ENCODE data around the gene HSF2BP.
"Not testable (repeated sequence)": the region's sequence is repeated elsewhere in the genome, so short reads cannot be mapped to it uniquely, and the experiment has no call there.

The HSF2BP gene

DNA sequence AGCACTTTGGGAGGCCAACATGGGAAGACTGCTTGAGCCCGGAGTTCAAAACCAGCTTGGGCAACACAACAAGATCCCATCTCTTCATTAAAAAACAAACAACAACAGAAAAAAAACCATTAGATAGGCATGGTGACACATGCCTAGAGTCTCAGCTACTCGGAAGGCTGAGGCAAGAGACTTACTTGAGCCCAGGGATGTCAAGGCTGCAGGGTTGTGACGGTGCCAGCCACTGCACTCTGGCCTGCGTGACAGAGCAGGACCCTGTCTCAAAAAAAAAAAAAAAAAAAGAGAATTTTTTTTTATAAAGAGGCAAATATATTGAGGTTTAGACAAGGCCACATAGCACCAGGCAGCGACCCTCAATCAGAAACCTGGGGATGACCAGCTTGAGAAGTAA lies 62.7 kb downstream of the HSF2BP start:
- DNase-seq = no peak

DNA sequence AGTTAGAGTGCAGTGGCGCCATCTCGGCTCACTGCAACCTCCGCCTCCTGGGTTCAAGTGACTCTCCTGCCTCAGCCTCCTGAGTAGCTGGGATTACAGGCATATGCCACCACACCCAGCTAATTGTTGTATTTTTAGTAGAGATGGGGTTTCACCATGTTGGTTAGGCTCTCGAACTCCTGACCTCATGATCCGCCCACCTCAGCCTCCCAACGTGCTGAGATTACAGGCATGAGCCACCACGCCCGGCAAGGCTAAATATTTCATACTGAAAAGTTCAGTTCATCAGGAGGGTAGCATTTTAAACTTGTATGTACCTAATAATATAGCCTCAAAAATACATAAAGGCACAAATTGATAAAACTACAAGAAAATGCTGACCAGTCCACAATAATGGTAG lies 63.5 kb downstream of the HSF2BP start:
- not testable (repeated sequence) for DNase-seq

DNA sequence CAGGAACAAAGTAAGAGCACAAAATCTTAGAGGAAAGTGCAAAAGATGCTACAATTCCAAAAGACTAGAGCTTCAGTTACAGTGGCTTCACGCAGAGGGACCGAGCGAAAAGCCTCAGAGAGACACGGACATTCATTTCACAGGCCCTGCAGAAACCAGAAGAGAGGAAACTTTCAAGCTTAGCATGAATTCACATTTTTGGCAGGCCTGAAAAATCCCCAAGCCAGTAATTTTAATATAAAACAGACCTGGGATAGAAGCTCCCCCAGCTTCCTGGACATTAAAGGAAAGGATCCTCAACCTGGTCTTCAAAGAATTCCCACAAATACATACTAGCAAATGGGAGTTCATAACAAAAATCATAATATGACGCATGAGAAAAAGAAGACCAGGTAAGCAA lies 66.2 kb downstream of the HSF2BP start:
- DNase-seq = no peak

GRCh38 chr21:43591571-43591970 lies 67.7 kb downstream of the HSF2BP start:
- no peak for DNase-seq

- DNase-seq = no peak
Observed at GRCh38 chr21:43590194-43590593, 69.1 kb downstream of the HSF2BP start.

GRCh38 chr21:43588957-43589356 lies 70.3 kb downstream of the HSF2BP start:
- no peak for DNase-seq

- DNase-seq = no peak
Observed at GRCh38 chr21:43585924-43586413, 73.3 kb downstream of the HSF2BP start.

GRCh38 chr21:43585514-43585913 lies 73.8 kb downstream of the HSF2BP start:
- no peak for DNase-seq

GRCh38 chr21:43581453-43581852 lies 77.8 kb downstream of the HSF2BP start:
- DNase-seq = no peak

DNA sequence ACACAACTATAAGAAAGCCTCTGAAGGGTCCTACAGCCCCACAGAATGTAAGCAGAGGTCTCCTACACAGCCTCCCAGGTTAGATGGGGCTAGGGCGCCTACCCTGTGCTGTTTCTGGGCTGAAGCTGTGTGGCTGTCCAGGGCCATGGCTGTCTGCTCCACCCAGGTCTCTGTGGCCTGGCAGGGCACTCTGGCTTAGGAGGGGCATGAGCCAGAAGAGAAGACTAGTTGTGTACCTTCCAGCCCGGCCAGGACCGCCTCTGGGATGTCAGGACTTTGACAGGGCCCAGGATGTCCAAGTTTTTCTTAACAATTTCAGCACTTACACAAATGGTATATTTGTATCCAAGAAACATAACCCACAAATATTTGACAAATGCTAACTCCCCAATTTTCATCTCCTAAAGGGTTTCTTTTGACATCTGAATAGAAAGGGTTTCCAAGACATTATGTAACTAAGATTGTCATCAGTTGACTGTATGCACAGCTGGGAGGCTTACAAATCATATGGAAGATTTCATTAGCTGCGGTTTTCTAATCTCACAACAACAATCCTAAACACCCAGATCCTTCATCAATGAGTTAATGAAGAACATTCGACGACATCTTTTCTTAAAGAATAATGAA lies 80.5 kb downstream of the HSF2BP start:
- no peak for DNase-seq

DNA sequence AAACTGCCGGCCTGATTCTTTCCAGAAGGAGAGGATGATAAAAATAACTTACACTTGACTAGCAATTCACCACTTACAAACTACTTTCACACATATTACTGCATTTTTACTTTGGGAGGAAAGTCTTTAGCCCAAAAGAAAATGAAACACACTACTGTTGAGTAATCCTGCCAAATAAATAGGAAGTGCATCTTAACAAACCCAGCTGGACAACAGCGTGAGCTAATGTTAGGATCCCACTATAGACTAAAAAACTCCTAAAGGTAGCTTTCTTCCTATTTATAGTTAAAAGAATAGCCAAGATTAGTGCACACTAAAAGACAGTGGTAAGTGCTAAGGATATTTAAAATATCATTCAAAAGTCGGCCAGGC lies 83.8 kb downstream of the HSF2BP start:
- DNase-seq = no peak

- peak in 1 of 2 donors; percentile 27 for DNase-seq
Observed at GRCh38 chr21:43574741-43575472, 84.4 kb downstream of the HSF2BP start.

DNA sequence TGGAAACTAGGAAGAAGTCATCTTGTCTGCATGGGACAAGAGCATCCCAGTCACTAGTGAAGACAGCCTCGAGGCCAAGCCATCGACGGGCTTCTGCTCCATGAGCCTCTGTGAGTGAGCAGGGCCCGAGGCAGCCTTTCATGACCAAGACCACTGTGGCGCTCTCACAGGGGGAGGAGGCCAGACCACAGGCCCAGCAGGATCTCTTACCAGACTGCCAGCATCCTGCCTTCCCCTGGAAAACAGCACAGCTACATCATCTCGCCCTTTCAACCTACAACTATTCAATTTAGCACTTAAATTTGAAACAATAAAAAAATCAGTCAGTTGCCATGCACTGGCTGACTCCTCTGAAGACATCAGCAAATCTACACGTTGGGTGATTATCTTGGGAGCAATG lies 85.4 kb downstream of the HSF2BP start:
- DNase-seq = no peak

GRCh38 chr21:43572446-43572845 lies 86.8 kb downstream of the HSF2BP start:
- DNase-seq = no peak

GRCh38 chr21:43571976-43572375 lies 87.3 kb downstream of the HSF2BP start:
- no peak for DNase-seq

DNA sequence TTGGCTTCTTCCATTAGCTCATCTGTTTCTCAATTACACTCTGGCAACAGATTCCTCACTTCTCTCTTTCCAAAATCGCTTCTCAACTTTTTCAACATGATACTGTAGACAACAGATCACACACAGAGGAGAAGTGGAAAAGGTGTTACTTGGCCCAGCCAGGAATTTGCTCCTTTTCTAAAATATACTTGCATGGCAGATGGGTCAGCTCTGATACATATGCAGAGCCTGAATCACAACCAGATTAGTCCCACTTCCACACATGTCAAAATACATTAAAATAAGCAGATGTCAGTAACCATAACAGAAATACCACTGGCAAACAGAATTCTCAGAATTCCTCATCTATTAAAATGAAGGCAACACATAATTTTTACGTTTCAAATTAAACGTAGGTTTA lies 89.1 kb downstream of the HSF2BP start:
- not testable (repeated sequence) for DNase-seq

- not testable (repeated sequence) for DNase-seq
Observed at GRCh38 chr21:43562451-43562850, 96.8 kb downstream of the HSF2BP start.

DNA sequence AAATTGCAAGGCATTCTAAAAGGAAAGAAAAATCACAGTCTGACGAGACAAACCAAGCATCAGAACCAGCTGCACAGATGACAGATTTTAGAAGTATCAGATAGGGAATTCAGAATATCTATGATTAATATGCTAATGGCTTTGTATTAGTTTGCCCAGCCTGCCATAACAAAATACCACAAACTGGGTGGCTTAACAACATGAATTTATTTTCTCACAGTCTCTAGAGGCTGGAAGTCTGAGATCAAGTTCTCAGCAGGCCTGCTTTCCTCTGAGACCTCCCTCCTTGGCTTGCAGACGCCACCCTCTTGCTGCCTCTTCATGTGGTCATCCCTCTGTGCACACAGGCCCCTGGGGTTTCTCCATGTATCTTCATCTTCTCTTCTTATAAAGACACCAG lies 118.7 kb downstream of the HSF2BP start:
- not testable (repeated sequence) for DNase-seq

GRCh38 chr21:43522495-43523131 lies 136.7 kb downstream of the HSF2BP start:
- DNase-seq = not testable (repeated sequence)

DNA sequence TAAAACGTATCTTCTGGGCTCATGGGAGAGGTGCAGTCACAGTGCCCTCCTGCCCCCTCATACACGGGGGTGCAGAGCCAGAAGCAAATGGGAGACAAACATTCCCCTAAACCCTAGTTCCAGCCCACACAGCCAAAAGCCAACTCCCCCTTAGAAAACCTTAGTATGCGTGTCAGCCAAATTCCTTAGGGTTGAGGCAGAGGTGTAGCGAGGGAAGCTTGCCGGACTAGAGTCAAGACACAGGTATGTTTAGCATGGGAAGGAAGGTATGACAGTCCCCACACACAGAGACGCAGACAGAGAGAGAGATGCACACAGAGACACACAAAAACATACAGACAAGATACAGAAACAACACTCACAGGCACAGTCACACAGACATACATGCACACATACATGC lies 141.6 kb downstream of the HSF2BP start:
- not testable (repeated sequence) for DNase-seq

GRCh38 chr21:43516860-43517627 lies 142.2 kb downstream of the HSF2BP start:
- DNase-seq = not testable (repeated sequence)

DNA sequence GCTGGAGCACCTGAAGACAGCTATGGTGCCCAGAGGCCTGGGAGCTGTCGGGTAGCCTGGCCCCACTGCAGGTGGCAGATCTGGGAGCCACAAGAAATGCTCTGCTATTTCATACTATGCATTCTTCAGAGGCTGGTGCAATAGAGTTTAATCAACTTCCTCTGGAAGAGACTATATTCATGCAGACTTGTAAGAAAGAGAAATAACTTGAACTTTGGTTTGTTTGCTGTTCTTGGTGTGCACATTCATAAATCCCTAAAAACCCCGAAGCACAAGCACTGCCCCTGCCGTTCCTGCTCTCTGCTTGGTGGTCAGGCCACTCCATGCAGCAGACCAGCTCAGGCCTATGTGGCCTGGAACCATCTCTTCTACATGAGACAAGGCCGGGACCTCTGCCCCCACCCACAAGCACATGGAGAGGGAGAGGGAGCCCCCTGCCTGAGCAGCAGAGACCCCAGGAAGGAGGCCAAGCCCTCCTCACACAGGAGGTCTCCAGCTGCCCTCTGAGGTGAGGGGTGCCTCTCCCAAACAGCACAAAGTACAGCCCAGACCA lies 142.9 kb downstream of the HSF2BP start:
- DNase-seq = not testable (repeated sequence)

DNA sequence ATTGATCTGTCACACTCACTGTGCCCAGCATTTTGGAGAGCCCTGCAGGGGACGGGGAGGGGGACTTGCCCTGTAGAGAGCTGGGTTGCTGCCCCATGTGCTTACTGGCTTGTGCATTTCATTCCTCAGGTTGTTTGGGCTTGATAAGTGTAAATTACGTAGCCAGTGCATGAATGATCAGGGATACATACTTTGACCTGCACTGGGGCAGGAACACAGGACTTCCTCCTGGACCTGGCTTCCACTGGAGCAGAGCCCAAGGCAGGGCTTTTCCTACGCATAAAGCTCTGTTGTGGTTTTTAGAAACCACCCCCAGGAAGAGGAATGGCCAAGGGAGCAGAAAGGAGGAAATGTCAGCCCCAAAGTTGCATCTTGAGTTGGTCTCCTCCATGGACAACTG lies 144.5 kb downstream of the HSF2BP start:
- DNase-seq = not testable (repeated sequence)
